Stimulated activated effector memory CD8-positive, alpha-beta T cell treated with anti-CD3 and anti-CD28 coated beads, Interleukin-12 subunit alpha, Interleukin-12 subunit beta, amount 100 ng/mL, for 72 hours (primary cell): ENCODE measurements around the gene MYOCOS.

Source experiments
- ATAC-seq: fragments of 150-1000 bp; cut with Tn5 transposase; 2 replicates; pipeline ENCODE4 v1.10.0; 2021
- DNase-seq, 2 donors: peaks; one replicate each; pipeline ENCODE4 v3.0.0; 2021 to 2022; ENCODE audit warnings: low spot score in 2 of 2
- H3K27ac Mint-ChIP-seq: one replicate; pipeline ENCODE4 v1.8.0; 2022; ENCODE audit warnings: mild to moderate bottlenecking, mixed read lengths
- H3K36me3 Mint-ChIP-seq: one replicate; pipeline ENCODE4 v1.8.0; 2022; ENCODE audit warnings: mild to moderate bottlenecking, mixed read lengths
- H3K4me1 Mint-ChIP-seq: one replicate; pipeline ENCODE4 v1.8.0; 2022; ENCODE audit warnings: mixed read lengths
- H3K4me3 Mint-ChIP-seq: one replicate; pipeline ENCODE4 v1.8.0; 2022; ENCODE audit warnings: mild to moderate bottlenecking, mixed read lengths
- H3K9me3 Mint-ChIP-seq: one replicate; pipeline ENCODE4 v1.8.0; 2022; ENCODE audit warnings: mixed read lengths

The MYOCOS gene

DNA sequence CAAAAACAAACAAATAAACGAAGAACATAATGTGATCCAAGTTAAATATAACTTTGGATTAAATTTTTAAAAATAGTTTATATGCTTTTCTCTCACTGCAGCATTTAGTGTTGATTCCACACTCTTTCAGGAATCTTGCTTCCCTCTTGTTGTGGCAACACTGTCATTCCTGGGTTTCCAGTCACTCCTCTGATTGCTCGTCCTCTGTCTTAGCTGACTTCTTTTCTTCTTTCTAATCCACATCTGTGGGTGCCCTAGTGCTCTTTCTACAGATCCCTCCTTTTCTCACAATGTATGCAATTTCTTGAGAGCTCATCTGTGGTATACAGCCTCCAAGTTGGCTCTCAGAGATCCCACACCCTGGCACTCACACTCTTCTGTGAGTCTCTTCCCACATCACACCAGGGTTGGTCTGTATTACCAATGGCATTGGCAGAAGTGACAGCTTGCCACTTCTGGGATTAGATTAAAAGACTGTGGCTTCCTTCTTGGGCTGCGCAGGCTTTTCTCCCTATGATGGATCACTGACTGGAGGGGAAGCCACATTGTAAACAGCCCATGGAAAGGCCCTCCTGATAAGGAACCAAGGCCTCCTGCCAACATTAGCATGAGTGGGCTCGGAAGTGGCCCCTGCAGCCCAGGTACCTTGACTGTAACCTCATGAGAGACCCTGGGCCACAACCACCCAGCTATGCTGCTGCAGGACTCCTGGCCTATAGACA, 42.0 kb downstream of the MYOCOS start:
- H3K4me1 Mint-ChIP-seq, result no peaks in the 10 kb centered on the region
- DNase-seq (no peak), ATAC-seq (no peak)
- H3K36me3 Mint-ChIP-seq, result no peaks in the 10 kb centered on the region
- no peaks in the 10 kb centered on the region for H3K9me3 Mint-ChIP-seq
- no peak overlapping the region for H3K4me3 Mint-ChIP-seq
- no peak overlapping the region for H3K27ac Mint-ChIP-seq

GRCh38 chr1:171664976-171665375, 42.9 kb downstream of the MYOCOS start:
- Mint-ChIP-seq H3K27ac (no peak overlapping the region), H3K4me1 (no peaks in the 10 kb centered on the region), H3K9me3 (no peaks in the 10 kb centered on the region), H3K36me3 (no peaks in the 10 kb centered on the region), H3K4me3 (no peak overlapping the region)
- no peak for ATAC-seq
- no peak for DNase-seq

DNA sequence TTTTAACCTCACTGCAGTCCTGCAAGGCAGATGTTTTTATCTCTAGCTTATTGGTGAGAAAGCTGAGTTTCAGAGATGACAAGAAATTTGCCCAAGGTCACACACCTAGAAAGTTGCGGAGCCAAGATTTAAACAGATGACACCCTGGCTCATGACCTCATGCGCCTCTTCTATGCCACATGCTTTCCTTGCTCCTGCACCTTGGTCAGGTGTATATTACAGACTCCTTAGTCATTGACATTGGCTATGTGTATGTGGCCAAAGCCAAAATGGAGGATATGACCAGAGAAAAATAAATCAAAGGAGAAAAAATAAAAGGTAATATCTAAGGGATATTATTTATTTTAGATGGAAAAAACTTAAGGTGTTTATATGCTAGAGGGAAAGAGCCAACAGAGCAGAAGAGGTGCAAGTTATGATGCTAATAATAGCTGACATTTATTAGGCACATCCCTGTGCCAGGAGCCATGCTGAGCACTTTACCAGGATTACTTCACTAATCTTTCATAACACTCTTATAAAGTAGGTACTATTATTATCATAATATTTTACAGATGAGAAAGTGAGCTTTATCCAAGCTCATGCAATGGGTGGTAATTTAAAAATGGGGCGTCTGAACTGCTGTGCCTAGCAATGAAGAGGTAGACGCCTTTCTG, 44.2 kb downstream of the MYOCOS start:
- H3K36me3 Mint-ChIP-seq, result no peaks in the 10 kb centered on the region
- H3K4me3 Mint-ChIP-seq, result no peak overlapping the region
- ATAC-seq, result no peak
- no peak overlapping the region for H3K27ac Mint-ChIP-seq
- H3K9me3 Mint-ChIP-seq, result no peaks in the 10 kb centered on the region
- no peak for DNase-seq
- no peaks in the 10 kb centered on the region for H3K4me1 Mint-ChIP-seq

DNA sequence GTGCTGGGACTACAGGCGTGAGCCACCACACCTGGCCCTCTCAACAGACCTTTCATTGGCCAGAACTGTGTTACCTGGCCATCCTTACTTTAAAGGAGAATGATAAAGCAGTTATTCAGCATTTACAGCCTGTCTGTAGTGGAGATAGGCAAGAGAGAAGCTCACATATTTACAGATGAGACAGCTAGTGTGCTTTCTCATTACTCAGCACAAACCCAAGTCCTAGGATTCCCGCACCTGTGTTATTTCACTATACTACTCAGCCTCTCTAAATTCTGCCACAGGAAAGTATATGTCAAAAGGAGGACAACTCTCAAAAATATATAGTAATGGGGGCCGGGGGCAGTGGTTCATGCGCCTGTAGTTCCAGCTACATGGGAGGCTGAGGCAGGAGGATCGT, 46.3 kb downstream of the MYOCOS start:
- no peak for ATAC-seq
- H3K4me1 Mint-ChIP-seq, result no peaks in the 10 kb centered on the region
- H3K4me3 Mint-ChIP-seq, result no peak overlapping the region
- no peaks in the 10 kb centered on the region for H3K9me3 Mint-ChIP-seq
- H3K36me3 Mint-ChIP-seq, result no peaks in the 10 kb centered on the region
- DNase-seq, result no peak
- no peak overlapping the region for H3K27ac Mint-ChIP-seq

GRCh38 chr1:171670739-171671138, 48.7 kb downstream of the MYOCOS start:
- DNase-seq (no peak), ATAC-seq (no peak)

DNA sequence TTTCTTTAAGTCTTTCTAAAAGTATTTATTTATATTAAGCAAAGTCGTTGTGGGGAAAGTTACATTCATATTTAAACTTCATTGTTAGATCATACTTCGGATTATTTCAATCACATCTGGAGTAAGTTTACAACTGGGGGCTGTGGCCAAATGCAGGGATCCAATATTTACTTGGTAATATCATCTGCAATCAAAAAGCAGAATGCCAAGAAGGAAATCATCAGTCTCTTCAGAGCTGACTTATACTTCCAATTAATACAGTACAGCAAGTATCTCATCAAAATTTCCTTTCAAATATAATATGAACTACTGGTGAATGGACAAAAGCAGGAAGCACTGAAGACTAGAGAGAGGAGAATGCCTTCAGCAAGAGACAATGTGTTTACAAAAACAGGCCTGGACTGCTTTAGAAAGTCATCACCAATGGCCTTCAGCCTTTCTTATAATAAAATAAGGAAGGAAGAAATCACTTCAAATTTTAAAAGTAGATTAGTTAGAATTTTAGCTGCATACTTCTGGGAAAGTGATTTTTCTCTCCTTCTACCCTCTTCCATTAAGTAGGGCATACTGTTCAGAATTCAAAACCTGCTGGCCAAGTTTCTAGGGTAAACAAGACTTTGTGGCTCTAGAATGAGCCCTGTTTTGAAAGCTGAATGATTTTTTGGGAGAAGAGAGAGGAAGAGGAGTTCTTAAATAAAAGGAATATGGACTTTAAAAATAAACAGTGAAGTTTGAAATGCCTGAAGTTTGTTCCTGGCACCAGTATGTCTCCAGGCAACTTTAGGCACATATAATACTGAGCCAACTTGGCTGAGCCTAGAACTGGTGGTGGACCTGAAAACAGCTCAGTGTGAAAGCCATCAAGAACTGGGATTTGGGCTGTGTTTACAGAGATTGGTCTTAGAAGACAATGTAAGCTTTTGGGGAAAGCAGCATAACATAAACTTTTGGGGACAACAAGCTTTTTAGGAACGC, 52.7 kb downstream of the MYOCOS start:
- H3K36me3 Mint-ChIP-seq, result no peaks in the 10 kb centered on the region
- no peaks in the 10 kb centered on the region for H3K4me1 Mint-ChIP-seq
- no peak overlapping the region for H3K4me3 Mint-ChIP-seq
- no peak overlapping the region for H3K27ac Mint-ChIP-seq
- ATAC-seq (no peak), DNase-seq (no peak)
- no peaks in the 10 kb centered on the region for H3K9me3 Mint-ChIP-seq

More at GRCh38 chr1:171670739-171671138, 48.7 kb downstream of the MYOCOS start:
- Mint-ChIP-seq H3K4me3 (no peak overlapping the region), H3K36me3 (no peaks in the 10 kb centered on the region), H3K4me1 (no peaks in the 10 kb centered on the region), H3K9me3 (no peaks in the 10 kb centered on the region), H3K27ac (no peak overlapping the region)
